Suppressor macrophage treated with lipopolysaccharide for 1 hour (primary cell): ENCODE measurements around the gene CIAO3.
"Not testable (repeated sequence)": the region's sequence is repeated elsewhere in the genome, so short reads cannot be mapped to it uniquely, and the experiment has no call there.

Experiments used
- DNase-seq, 3 donors: peaks; one replicate each; pipeline ENCODE4 v3.0.0-alpha.2; 2020 to 2022

CIAO3 gene

GRCh38 chr16:759110-759910, 18.5 kb upstream of the CIAO3 start:
- DNase-seq: no peak

GRCh38 chr16:756428-756827, 15.6 kb upstream of the CIAO3 start:
- DNase-seq: peak; percentile 14 to 64 (median 44)

GRCh38 chr16:754656-755055, 13.9 kb upstream of the CIAO3 start:
- peak; percentile 61 to 73 (median 72) for DNase-seq

- not testable (repeated sequence) for DNase-seq
Measured at GRCh38 chr16:754121-754607, 13.4 kb upstream of the CIAO3 start.

DNA sequence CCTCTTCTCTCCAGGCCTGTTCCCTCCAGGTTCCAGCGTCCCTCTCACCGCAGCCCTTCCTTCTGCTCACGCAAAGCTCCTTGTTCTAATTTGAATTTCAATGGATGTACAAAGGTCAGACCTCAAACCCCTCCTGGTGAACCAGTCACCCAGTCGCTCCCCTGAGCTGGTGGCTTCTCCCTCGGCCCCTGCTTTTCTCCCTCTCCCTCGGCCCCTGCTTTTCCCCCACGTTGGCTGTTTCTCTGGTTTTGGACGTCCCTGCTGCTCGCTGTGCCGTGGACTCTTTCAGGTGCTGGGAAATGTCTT, 11.2 kb upstream of the CIAO3 start:
- DNase-seq: no peak

GRCh38 chr16:751152-752006, 10.6 kb upstream of the CIAO3 start:
- no peak for DNase-seq

- no peak for DNase-seq
Measured at GRCh38 chr16:750485-750884, 9.7 kb upstream of the CIAO3 start.

GRCh38 chr16:749010-749409, 8.2 kb upstream of the CIAO3 start:
- DNase-seq: no peak

- no peak for DNase-seq
Measured at GRCh38 chr16:747978-748746, 7.4 kb upstream of the CIAO3 start.

- no peak for DNase-seq
Measured at GRCh38 chr16:746637-747036, 5.8 kb upstream of the CIAO3 start.

DNA sequence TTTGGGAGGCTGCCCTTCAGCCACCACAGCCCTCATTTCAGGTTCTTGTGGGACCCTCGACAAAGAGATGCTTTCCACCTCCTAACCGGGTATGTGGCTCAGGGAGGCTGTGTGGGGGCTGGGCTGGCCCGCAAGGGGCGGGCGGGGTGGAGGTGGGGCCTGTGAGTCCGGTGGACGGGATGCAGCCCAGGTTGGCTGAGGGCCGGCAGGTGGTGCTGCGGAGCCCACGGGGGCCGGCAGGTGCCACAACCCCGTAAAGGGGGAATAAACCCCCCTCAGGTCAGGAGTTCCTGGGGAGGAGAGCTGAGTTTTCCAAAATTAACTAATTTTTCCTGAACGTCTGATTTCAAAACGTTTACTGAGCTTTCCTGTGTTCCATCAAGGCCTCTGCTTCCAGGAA, 4.9 kb upstream of the CIAO3 start:
- no peak for DNase-seq

GRCh38 chr16:743794-744500, 3.1 kb upstream of the CIAO3 start:
- no peak for DNase-seq

DNA sequence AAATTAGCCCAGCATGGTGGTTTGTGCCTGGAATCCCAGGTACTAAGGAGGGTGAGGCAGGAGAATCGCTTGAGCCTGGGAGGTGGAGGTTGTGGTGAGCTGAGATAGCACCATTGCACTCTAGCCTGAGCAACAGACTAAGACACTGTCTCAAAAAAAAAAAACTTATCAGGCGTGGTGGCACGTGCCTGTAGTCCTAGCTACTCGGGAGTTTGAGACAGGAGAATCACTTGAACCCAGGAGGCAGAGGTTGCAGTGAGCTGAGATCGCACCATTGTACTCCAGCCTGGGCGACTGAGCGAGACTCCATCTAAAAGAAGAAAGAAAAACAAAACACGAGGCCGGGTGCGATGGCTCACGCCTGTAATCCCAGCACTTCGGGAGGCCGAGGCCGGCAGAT, 2.1 kb upstream of the CIAO3 start:
- not testable (repeated sequence) for DNase-seq

DNA sequence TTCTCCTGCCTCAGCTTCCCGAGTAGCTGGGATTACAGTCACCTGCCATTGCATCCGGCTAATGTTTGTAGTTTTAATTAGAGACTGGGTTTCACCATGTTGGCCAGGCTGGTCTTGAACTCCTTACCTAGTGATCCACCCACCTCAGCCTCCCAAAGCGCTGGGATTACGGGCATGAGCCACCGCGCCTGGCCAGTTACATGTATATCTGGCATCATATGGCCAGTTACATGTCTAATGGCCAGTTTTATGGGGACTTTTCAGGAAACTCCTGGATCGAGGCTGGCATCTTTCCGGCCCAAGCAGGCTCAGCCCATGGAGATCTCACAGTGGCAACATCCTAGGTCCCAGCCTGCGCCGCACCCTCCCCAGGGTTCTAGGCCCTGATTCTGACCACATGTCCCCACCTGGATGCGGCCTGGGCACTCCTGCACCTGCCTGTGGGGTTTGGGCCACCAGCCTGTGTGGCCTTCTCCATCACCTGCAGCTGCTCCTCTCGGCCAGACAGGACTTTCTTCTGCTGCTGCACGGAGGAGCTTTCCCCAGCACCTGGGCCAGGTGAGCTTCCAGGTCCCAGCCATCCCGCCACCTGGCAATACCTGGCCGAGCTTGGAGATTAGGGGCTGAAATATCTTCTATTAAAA, 1.3 kb upstream of the CIAO3 start:
- DNase-seq: no peak

DNA sequence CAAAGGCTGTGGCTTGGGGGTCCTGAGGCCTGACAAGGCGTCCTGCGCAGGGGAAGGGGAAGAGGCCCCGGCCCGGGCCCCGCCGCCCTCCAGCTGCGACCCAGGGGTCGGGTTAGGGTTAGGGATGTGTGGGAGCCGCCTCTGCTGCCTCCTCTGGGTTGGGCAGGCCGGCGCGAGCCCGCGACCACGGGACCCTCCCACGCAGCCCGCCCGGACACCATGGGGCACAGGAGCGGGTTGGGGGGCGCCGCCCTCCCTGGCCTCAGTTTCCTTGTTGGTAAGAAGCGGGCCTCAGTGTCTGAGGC, 386 bp downstream of the CIAO3 start:
- peak in 2 of 3 donors; percentile 38 to 48 for DNase-seq

DNA sequence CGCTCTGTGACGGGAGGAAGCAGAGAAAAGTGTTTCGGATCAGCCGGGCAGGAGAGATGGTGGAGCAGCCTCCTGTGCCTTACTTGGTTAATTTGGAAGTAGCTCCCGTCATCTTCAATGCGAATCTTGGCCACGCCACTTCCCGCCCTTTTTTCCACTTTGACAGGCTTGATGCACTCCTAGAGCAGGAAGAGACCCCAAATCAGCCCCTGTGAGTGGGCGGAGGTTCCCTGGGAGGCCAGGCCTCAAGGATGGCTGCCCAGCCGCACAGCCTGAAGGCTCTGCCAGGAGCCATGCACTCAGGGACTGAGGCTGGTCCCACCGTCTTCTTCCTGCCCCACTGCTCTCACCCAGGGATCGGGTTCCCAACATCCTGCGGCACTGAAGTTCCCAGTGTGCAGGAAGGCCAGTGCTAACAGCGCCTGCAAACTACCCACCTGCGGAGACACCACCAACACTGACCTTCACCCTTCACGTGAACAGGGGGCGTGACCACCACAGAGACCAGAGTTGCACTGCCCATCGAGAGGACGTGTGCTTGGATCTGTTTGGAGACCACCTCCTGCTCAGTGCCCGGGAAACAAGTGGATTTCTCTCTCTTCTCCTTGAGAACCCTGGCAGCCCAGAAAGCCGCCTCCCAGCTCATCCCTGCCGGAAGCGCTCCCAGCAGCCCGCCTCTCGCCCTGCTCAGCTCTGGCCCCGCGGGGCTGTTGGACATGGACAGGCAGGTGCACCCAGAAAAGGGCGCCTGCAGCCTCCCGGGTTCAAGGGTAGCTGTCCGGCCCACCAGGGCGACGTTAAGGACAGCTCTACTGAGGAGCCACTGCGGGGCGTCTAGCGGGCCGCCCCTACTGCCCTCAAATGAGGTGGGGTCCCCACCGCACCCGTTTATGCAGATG, 988 bp downstream of the CIAO3 start:
- no peak for DNase-seq

GRCh38 chr16:736936-737481, 3.8 kb downstream of the CIAO3 start:
- DNase-seq: no peak

GRCh38 chr16:735982-736453, 4.8 kb downstream of the CIAO3 start:
- DNase-seq: no peak

GRCh38 chr16:734981-735881, 5.6 kb downstream of the CIAO3 start:
- no peak for DNase-seq
